ENCODE data around the gene RPS6KA2. TPM values are rescaled to one million over a fixed set of nuclear protein-coding genes. Genes with fewer than 3 reads are reported as not detected.
"Not testable (repeated sequence)": the region's sequence is repeated elsewhere in the genome, so short reads cannot be mapped to it uniquely, and the experiment has no call there.

Gene RPS6KA2
- polyA plus RNA-seq, 12 donors, result 19.6 to 30.3 (median 25.5) TPM; not detected in 1

GRCh38 chr6:166595949-166596348 lies 31.1 kb downstream of the RPS6KA2 start:
- DNase-seq, result no peak

GRCh38 chr6:166595061-166595780 lies 31.8 kb downstream of the RPS6KA2 start:
- DNase-seq, result no peak

GRCh38 chr6:166592821-166593220 lies 34.2 kb downstream of the RPS6KA2 start:
- no peak for DNase-seq

- DNase-seq, result no peak
Measured at GRCh38 chr6:166591961-166592520, 35.0 kb downstream of the RPS6KA2 start.

GRCh38 chr6:166591026-166591425 lies 36.0 kb downstream of the RPS6KA2 start:
- no peak for DNase-seq

GRCh38 chr6:166589786-166590574 lies 37.1 kb downstream of the RPS6KA2 start:
- no peak for DNase-seq

- DNase-seq, result no peak
Measured at GRCh38 chr6:166589337-166589731, 37.7 kb downstream of the RPS6KA2 start.

GRCh38 chr6:166588691-166589336 lies 38.2 kb downstream of the RPS6KA2 start:
- DNase-seq, result no peak

GRCh38 chr6:166587631-166588413 lies 39.2 kb downstream of the RPS6KA2 start:
- no peak for DNase-seq

GRCh38 chr6:166586424-166587156 lies 40.5 kb downstream of the RPS6KA2 start, which contains the start of gene RAMACL:
RAMACL (minus strand) TSS chr6:166586678; CDS start chr6:166586477, 201 bp downstream.
- DNase-seq, result no peak

- DNase-seq, result no peak
Measured at GRCh38 chr6:166584853-166585429, 42.1 kb downstream of the RPS6KA2 start.

GRCh38 chr6:166584155-166584554 lies 42.9 kb downstream of the RPS6KA2 start:
- no peak for DNase-seq

GRCh38 chr6:166583230-166583965 lies 43.7 kb downstream of the RPS6KA2 start:
- DNase-seq, result no peak

GRCh38 chr6:166582258-166582657 lies 44.8 kb downstream of the RPS6KA2 start:
- DNase-seq, result peak; percentile 27

GRCh38 chr6:166581801-166582200 lies 45.2 kb downstream of the RPS6KA2 start:
- DNase-seq, result not testable (repeated sequence)

GRCh38 chr6:166581091-166581511 lies 46.0 kb downstream of the RPS6KA2 start:
- no peak for DNase-seq

GRCh38 chr6:166580076-166581050 lies 46.7 kb downstream of the RPS6KA2 start:
- no peak for DNase-seq

- DNase-seq, result peak; percentile 26
Measured at GRCh38 chr6:166579237-166579850, 47.7 kb downstream of the RPS6KA2 start.
